ENCODE data around the gene CAPN7. TPM values are rescaled to one million over a fixed set of nuclear protein-coding genes. Genes with fewer than 3 reads are reported as not detected.

CAPN7 gene
- total and polyA plus RNA-seq, 2 donors (not counting 1 experiment from before 2014, with no cell fraction given): 40.4 to 85.9 TPM

DNA sequence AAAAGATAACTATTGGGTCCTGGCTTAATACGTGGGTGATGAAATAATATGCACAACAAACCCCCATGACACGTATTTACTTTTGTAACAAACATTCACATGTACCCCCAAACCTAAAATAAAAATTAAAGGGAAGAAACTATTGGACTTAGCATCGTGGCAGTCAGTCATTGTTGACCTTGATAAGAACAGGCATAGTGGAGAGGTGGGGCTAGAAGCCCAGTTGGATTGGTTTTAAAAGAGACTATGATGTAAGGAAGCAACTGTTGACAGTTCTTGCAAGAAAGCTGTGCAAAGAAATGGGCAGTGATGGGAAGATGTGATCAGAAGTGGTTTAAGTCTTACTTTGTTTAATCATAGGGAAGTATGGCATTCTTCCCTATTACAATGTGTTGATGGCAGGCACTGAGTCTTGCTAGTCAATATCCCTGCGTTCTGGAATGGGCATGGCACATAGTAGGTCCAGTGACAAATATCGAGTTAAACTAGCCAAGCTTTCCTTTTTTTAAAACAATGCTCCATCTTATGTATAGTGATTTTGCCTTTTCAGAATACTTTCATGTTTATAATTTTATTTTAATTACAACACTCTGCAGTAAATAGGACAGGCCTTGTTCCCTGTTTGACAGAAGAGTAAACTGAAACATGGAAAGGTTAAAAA lies 37.9 kb downstream of the CAPN7 start:
- Histone ChIP-seq H3K79me2 (ENCODE audit: control insufficient read depth, insufficient read depth, low read length) (no peaks in the 10 kb centered on the region), H3K9ac (ENCODE audit: low read length) (no peak overlapping the region), H3K27me3 (replicated peaks in 1 of 4; ENCODE audit: control extremely low read depth in 1 of 4, control insufficient read depth in 3 of 4, insufficient read depth in 4 of 4, low read length in 3 of 4) (no peaks in the 10 kb centered on the region), H3K4me1 (ENCODE audit: control insufficient read depth in 2 of 2, insufficient read depth in 2 of 2, low read length in 2 of 2) (no peaks in the 10 kb centered on the region), H3K9me3 (ENCODE audit: control extremely low read depth in 1 of 3, control insufficient read depth in 2 of 3, insufficient read depth in 1 of 3, low read length in 2 of 3) (no peaks in the 10 kb centered on the region), H3K27ac (ENCODE audit: low read length in 2 of 2) (no peak overlapping the region), H3K4me2 (replicated peaks; ENCODE audit: low read depth, low read length, poor library complexity, severe bottlenecking) (no peak overlapping the region), H4K20me1 (ENCODE audit: control insufficient read depth, insufficient read depth, low read length, poor library complexity, severe bottlenecking) (no peaks in the 10 kb centered on the region), H3K4me3 (ENCODE audit: control extremely low read depth in 1 of 5, extremely low read depth in 1 of 5, insufficient read depth in 1 of 5, low read depth in 2 of 5, low read length in 4 of 5) (no peak overlapping the region), H3K36me3 (replicated peaks in 1 of 2; ENCODE audit: control extremely low read depth in 1 of 2, control insufficient read depth in 1 of 2, extremely low read depth in 1 of 2, insufficient read depth in 2 of 2, low read length in 1 of 2) (peaks cover 15 to 59% of the 10 kb centered on the region in 2 experiments), H2AFZ (ENCODE audit: insufficient read depth, low read depth, low read length, poor library complexity, severe bottlenecking) (no peak overlapping the region)
- 78% methylated on average over 1 of the region's 5 CpGs for WGBS (ENCODE audit: insufficient coverage)
- DNase-seq: no peak
- POLR2A ChIA-PET: no interaction called here
- Mint-ChIP-seq H3K4me3 (no peak overlapping the region), H3K27me3 (no peaks in the 10 kb centered on the region), H3K9me3 (ENCODE audit: insufficient read depth) (no peaks in the 10 kb centered on the region), H3K4me1 (no peaks in the 10 kb centered on the region), H3K27ac (no peak overlapping the region)
- TF ChIP-seq EZH2 (IDR thresholded peaks at IDR 0.05; ENCODE audit: borderline replicate concordance, insufficient read depth, low read depth, low read length, poor library complexity, severe bottlenecking): no peak
- TF ChIP-seq, protein P1, sequence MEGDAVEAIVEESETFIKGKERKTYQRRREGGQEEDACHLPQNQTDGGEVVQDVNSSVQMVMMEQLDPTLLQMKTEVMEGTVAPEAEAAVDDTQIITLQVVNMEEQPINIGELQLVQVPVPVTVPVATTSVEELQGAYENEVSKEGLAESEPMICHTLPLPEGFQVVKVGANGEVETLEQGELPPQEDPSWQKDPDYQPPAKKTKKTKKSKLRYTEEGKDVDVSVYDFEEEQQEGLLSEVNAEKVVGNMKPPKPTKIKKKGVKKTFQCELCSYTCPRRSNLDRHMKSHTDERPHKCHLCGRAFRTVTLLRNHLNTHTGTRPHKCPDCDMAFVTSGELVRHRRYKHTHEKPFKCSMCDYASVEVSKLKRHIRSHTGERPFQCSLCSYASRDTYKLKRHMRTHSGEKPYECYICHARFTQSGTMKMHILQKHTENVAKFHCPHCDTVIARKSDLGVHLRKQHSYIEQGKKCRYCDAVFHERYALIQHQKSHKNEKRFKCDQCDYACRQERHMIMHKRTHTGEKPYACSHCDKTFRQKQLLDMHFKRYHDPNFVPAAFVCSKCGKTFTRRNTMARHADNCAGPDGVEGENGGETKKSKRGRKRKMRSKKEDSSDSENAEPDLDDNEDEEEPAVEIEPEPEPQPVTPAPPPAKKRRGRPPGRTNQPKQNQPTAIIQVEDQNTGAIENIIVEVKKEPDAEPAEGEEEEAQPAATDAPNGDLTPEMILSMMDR (IDR thresholded peaks at IDR 0.05): no peak
- no peak for ATAC-seq (ENCODE audit: low read depth)
- CTCF ChIA-PET: interaction anchor here (1.3 to 6.4 kb wide), 4 partner anchors 24 to 163 kb away, joined by 5 to 46 read pairs (median 6); no protein-coding TSS in a partner anchor
- intact Hi-C loops (cut with micrococcal nuclease): no loop called here

DNA sequence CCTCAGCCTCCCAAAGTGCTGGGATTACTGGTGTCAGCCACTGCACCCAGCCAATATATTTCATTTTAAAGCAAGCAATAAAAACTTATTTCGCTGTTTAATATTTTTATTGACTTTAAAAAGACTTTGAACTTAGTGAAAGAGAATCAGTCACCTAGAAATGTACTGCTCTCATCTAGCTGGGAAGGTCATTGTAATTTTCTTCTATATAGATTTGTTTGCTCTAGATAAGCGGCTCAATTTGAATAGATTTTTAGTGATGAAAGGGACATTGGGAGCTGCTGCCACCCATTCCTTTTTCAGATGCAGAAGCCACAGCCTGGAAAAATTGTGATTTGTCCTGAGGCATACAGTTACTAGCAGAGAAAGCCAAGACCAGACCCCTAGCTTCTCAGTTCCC lies 40.1 kb downstream of the CAPN7 start:
- Histone ChIP-seq H3K27ac (ENCODE audit: low read length in 2 of 2) (no peak overlapping the region), H3K79me2 (ENCODE audit: control insufficient read depth, insufficient read depth, low read length) (no peaks in the 10 kb centered on the region), H3K4me1 (ENCODE audit: control insufficient read depth in 2 of 2, insufficient read depth in 2 of 2, low read length in 2 of 2) (no peaks in the 10 kb centered on the region), H3K36me3 (replicated peaks in 1 of 2; ENCODE audit: control extremely low read depth in 1 of 2, control insufficient read depth in 1 of 2, extremely low read depth in 1 of 2, insufficient read depth in 2 of 2, low read length in 1 of 2) (peaks cover 14 to 60% of the 10 kb centered on the region in 2 experiments), H4K20me1 (ENCODE audit: control insufficient read depth, insufficient read depth, low read length, poor library complexity, severe bottlenecking) (no peaks in the 10 kb centered on the region), H3K9me3 (ENCODE audit: control extremely low read depth in 1 of 3, control insufficient read depth in 2 of 3, insufficient read depth in 1 of 3, low read length in 2 of 3) (no peaks in the 10 kb centered on the region), H3K4me2 (replicated peaks; ENCODE audit: low read depth, low read length, poor library complexity, severe bottlenecking) (no peak overlapping the region), H3K9ac (ENCODE audit: low read length) (no peak overlapping the region), H3K4me3 (ENCODE audit: control extremely low read depth in 1 of 5, extremely low read depth in 1 of 5, insufficient read depth in 1 of 5, low read depth in 2 of 5, low read length in 4 of 5) (no peak overlapping the region), H3K27me3 (replicated peaks in 1 of 4; ENCODE audit: control extremely low read depth in 1 of 4, control insufficient read depth in 3 of 4, insufficient read depth in 4 of 4, low read length in 3 of 4) (no peaks in the 10 kb centered on the region), H2AFZ (ENCODE audit: insufficient read depth, low read depth, low read length, poor library complexity, severe bottlenecking) (no peak overlapping the region)
- intact Hi-C loops (cut with micrococcal nuclease): no loop called here
- no peaks in the 10 kb centered on the region for H3K4me1 Mint-ChIP-seq
- ATAC-seq (ENCODE audit: low read depth) (no peak), DNase-seq (no peak)
- CTCF ChIA-PET: interaction anchor here (1.6 to 2.2 kb wide), 2 partner anchors 21 to 161 kb away, joined by 3 to 6 read pairs; no protein-coding TSS in a partner anchor
- no peaks in the 10 kb centered on the region for H3K9me3 Mint-ChIP-seq (ENCODE audit: insufficient read depth)
- TF ChIP-seq, protein P1 (IDR thresholded peaks at IDR 0.05): no peak
- TF ChIP-seq EZH2 (IDR thresholded peaks at IDR 0.05; ENCODE audit: borderline replicate concordance, insufficient read depth, low read depth, low read length, poor library complexity, severe bottlenecking): no peak
- H3K27ac Mint-ChIP-seq: no peak overlapping the region
- 100% methylated on average over 1 of the region's 2 CpGs for WGBS (ENCODE audit: insufficient coverage)
- no peaks in the 10 kb centered on the region for H3K27me3 Mint-ChIP-seq
- H3K4me3 Mint-ChIP-seq: no peak overlapping the region
- POLR2A ChIA-PET: no interaction called here
